Esophagus (tissue), 2 donors: ENCODE measurements around the gene MAP3K2. TPM values are rescaled to one million over a fixed set of nuclear protein-coding genes. Genes with fewer than 3 reads are reported as not detected.

Experiments used
- H3K27ac ChIP-seq, 2 donors: one replicate each; pipeline ENCODE4 v1.5.1; 2013; ENCODE audit warnings: low read depth in 2 of 2, mild to moderate bottlenecking in 2 of 2, inconsistent platforms in 1 of 2, low read length in 1 of 2, moderate library complexity in 1 of 2
- H3K27me3 ChIP-seq, 2 donors: one replicate each; pipeline ENCODE4 v1.6.1; 2013; ENCODE audit warnings: low read length in 2 of 2, control low read depth in 1 of 2, mild to moderate bottlenecking in 1 of 2; ENCODE audit not compliant: insufficient read depth in 2 of 2, control insufficient read depth in 1 of 2
- H3K36me3 ChIP-seq, 2 donors: one replicate each; pipeline ENCODE4 v1.6.1; 2013; ENCODE audit warnings: low read length in 1 of 2; ENCODE audit not compliant: control insufficient read depth in 2 of 2, insufficient read depth in 2 of 2
- H3K4me1 ChIP-seq, 2 donors: one replicate each; pipeline ENCODE4 v1.6.1; 2013; ENCODE audit warnings: low read length in 1 of 2; ENCODE audit not compliant: control insufficient read depth in 2 of 2, insufficient read depth in 2 of 2
- H3K4me3 ChIP-seq, 2 donors: one replicate each; pipeline ENCODE4 v1.5.1; 2013; ENCODE audit warnings: low read length in 2 of 2, mild to moderate bottlenecking in 2 of 2, low read depth in 1 of 2, moderate library complexity in 1 of 2
- H3K9me3 ChIP-seq, 2 donors: one replicate each; pipeline ENCODE4 v1.6.1; 2013; ENCODE audit warnings: mild to moderate bottlenecking in 2 of 2, low read depth in 1 of 2, low read length in 1 of 2, moderate library complexity in 1 of 2; ENCODE audit not compliant: control insufficient read depth in 2 of 2, insufficient read depth in 1 of 2
- WGBS, 2 donors: extraction: QIAGEN DNeasy Blood & Tissue Kit; methylation state at CpG; one replicate each; pipeline ENCODE4 v1.1.7; 2013; 5-methylcytosine and 5-hydroxymethylcytosine counted together
- polyA plus RNA-seq, 2 donors: library from polyadenylated mRNA; stranded (reverse); fragments of 200-250 nt; gene quantifications; one replicate each; pipeline ENCODE4 v1.2.3, GENCODE V29; 2013
- donor health status: healthy with polysubstance abuse.
- donor health status: Bipolar disorder and iron deficiency.

Gene MAP3K2
- polyA plus RNA-seq, 2 donors: 3.5 TPM

DNA sequence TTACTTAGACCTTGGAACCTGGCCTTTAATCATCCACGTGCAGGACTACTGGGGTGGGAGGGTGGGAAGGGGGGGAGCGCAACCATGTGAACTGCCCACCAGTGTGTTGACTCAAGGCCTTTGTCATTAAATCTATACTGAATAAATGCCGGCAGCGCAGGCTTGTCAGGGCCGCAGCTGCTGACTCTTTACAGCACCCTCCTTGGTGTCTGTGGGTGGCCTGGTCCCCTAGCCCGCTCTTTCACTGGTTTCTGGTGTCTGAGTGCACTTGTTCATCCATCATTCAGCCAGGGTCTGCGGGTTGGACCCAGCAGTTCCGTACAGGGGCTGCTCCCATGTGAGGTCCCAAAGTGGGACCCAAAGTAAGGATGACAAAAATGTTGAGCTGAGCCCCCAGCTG lies 11.5 kb downstream of the MAP3K2 start:
- Histone ChIP-seq H3K9me3 (no peaks in the 10 kb centered on the region), H3K4me3 (no peak overlapping the region), H3K27ac (no peak overlapping the region), H3K36me3 (no peaks in the 10 kb centered on the region), H3K27me3 (no peaks in the 10 kb centered on the region), H3K4me1 (no peaks in the 10 kb centered on the region)
- 86 to 94% methylated on average over 8 of the region's 8 CpGs for WGBS, 2 donors

- no peaks in the 10 kb centered on the region for H3K36me3 ChIP-seq
- no peaks in the 10 kb centered on the region for H3K9me3 ChIP-seq
- 78 to 91% methylated on average over 5 of the region's 5 CpGs for WGBS, 2 donors
- H3K27ac ChIP-seq: no peak overlapping the region
- H3K27me3 ChIP-seq: no peaks in the 10 kb centered on the region
- no peaks in the 10 kb centered on the region for H3K4me1 ChIP-seq
- H3K4me3 ChIP-seq: no peak overlapping the region
Measured at GRCh38 chr2:127373362-127374083, 14.3 kb downstream of the MAP3K2 start.

DNA sequence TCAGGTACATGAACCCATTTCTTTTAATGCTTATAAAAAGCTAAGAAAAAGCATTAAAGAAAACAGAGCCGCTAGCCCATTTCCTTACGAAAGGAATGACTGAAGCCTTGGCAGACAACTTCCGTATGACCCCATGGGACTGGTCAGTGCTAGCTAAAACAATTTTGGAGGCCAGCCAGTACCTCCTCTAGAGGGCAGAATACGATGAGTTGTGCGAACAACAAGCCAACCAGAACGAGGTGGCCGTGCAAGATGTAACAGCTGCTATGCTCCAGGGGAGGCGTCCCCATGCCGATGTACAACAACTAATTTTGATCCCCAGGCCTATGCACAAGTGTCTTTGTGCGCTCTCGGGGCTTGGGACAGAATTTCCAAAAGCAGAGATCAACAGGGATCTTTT lies 16.7 kb downstream of the MAP3K2 start:
- no peaks in the 10 kb centered on the region for H3K27me3 ChIP-seq
- H3K4me3 ChIP-seq: no peak overlapping the region
- no peaks in the 10 kb centered on the region for H3K4me1 ChIP-seq
- H3K36me3 ChIP-seq: no peaks in the 10 kb centered on the region
- H3K9me3 ChIP-seq: no peaks in the 10 kb centered on the region
- H3K27ac ChIP-seq: no peak overlapping the region
- WGBS, 2 donors: 86 to 90% methylated on average over 11 of the region's 11 CpGs

- WGBS, 2 donors: 93 to 97% methylated on average over 10 of the region's 10 CpGs
- no peaks in the 10 kb centered on the region for H3K36me3 ChIP-seq
- H3K4me1 ChIP-seq: peaks cover 0 to 4% of the 10 kb centered on the region in 2 donors
- H3K4me3 ChIP-seq: no peak overlapping the region
- no peaks in the 10 kb centered on the region for H3K27me3 ChIP-seq
- no peaks in the 10 kb centered on the region for H3K9me3 ChIP-seq
- no peak overlapping the region for H3K27ac ChIP-seq
Measured at GRCh38 chr2:127370010-127370409, 17.8 kb downstream of the MAP3K2 start.

GRCh38 chr2:127365211-127365643 lies 22.5 kb downstream of the MAP3K2 start:
- Histone ChIP-seq H3K4me3 (no peak overlapping the region), H3K36me3 (no peaks in the 10 kb centered on the region), H3K27ac (no peak overlapping the region), H3K9me3 (no peaks in the 10 kb centered on the region), H3K27me3 (no peaks in the 10 kb centered on the region), H3K4me1 (peaks cover 0 to 7% of the 10 kb centered on the region in 2 donors)
- 84 to 93% methylated on average over 2 of the region's 2 CpGs for WGBS, 2 donors

GRCh38 chr2:127362971-127363370 lies 24.8 kb downstream of the MAP3K2 start:
- Histone ChIP-seq H3K36me3 (no peaks in the 10 kb centered on the region), H3K4me1 (peaks cover 2 to 7% of the 10 kb centered on the region in 2 donors), H3K27ac (no peak overlapping the region), H3K9me3 (no peaks in the 10 kb centered on the region), H3K4me3 (no peak overlapping the region), H3K27me3 (no peaks in the 10 kb centered on the region)
- 73 to 75% methylated on average over 5 of the region's 5 CpGs for WGBS, 2 donors

- no peaks in the 10 kb centered on the region for H3K27me3 ChIP-seq
- H3K4me1 ChIP-seq: peaks cover 3 to 7% of the 10 kb centered on the region in 2 donors
Measured at GRCh38 chr2:127361929-127362885, 25.6 kb downstream of the MAP3K2 start.

DNA sequence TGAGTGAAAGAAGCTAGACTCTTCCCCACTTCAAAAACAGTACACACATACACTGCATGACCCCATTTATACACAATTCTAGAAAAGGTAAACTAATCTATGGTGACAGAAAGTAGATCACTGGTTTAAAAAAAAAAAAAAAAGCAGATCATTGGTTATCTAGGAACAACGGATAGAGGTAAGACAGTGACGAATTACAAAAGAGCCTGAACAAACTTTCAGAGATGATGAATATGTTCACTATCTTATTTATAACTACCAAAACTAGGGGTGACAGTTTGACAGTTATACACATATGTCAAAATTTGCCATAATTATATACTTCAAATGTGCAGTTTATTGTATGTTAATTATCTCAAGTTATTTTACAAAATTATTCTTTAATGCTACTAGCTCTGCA lies 27.5 kb downstream of the MAP3K2 start:
- no peaks in the 10 kb centered on the region for H3K36me3 ChIP-seq
- 80 to 81% methylated on average over 2 of the region's 2 CpGs for WGBS, 2 donors
- no peak overlapping the region for H3K27ac ChIP-seq
- no peak overlapping the region for H3K4me3 ChIP-seq
- H3K4me1 ChIP-seq: peaks cover 3 to 4% of the 10 kb centered on the region in 2 donors
- H3K27me3 ChIP-seq: no peaks in the 10 kb centered on the region
- peaks cover 0 to 2% of the 10 kb centered on the region in 2 donors for H3K9me3 ChIP-seq

More at GRCh38 chr2:127361929-127362885, 25.6 kb downstream of the MAP3K2 start:
- H3K4me3 ChIP-seq: no peak overlapping the region
- H3K9me3 ChIP-seq: peaks cover 0 to 1% of the 10 kb centered on the region in 2 donors
- H3K27ac ChIP-seq: no peak overlapping the region
- no peaks in the 10 kb centered on the region for H3K36me3 ChIP-seq
- WGBS, 2 donors: 82 to 84% methylated on average over 10 of the region's 10 CpGs

DNA sequence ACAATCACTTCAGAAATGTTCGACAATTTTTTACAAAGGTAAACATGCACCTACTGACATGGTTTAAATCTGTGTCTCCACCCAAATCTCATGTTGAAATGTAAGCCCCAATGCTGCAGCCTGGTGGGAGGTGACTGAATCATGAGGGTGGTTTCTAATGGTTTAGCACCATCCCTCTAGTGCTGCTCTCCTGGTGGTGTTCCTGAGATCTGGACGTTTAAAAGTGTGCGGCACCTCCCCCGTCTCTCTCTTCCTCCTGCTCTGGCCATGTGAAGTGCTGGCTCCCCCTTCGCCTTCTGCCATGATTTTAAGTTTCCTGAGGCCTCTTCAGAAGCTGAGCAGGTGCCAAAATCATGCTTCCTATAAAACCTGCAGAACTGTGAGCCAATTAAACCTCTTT lies 28.3 kb downstream of the MAP3K2 start:
- Histone ChIP-seq H3K27me3 (no peaks in the 10 kb centered on the region), H3K4me1 (peaks cover 2 to 4% of the 10 kb centered on the region in 2 donors)
- 64 to 75% methylated on average over 5 of the region's 5 CpGs for WGBS, 2 donors

More for the DNA sequence above, 28.3 kb downstream of the MAP3K2 start:
- no peaks in the 10 kb centered on the region for H3K36me3 ChIP-seq
- no peak overlapping the region for H3K27ac ChIP-seq
- peaks cover 0 to 2% of the 10 kb centered on the region in 2 donors for H3K9me3 ChIP-seq
- H3K4me3 ChIP-seq: no peak overlapping the region
